ENCODE data around the gene GRIFIN. TPM values are rescaled to one million over a fixed set of nuclear protein-coding genes. Genes with fewer than 3 reads are reported as not detected.
"Not testable (repeated sequence)": the region's sequence is repeated elsewhere in the genome, so short reads cannot be mapped to it uniquely, and the experiment has no call there.

The GRIFIN gene
- polyA plus RNA-seq, 1 donor (not counting 4 experiments of a cell fraction or from before 2014, with no cell fraction given) = not detected

DNA sequence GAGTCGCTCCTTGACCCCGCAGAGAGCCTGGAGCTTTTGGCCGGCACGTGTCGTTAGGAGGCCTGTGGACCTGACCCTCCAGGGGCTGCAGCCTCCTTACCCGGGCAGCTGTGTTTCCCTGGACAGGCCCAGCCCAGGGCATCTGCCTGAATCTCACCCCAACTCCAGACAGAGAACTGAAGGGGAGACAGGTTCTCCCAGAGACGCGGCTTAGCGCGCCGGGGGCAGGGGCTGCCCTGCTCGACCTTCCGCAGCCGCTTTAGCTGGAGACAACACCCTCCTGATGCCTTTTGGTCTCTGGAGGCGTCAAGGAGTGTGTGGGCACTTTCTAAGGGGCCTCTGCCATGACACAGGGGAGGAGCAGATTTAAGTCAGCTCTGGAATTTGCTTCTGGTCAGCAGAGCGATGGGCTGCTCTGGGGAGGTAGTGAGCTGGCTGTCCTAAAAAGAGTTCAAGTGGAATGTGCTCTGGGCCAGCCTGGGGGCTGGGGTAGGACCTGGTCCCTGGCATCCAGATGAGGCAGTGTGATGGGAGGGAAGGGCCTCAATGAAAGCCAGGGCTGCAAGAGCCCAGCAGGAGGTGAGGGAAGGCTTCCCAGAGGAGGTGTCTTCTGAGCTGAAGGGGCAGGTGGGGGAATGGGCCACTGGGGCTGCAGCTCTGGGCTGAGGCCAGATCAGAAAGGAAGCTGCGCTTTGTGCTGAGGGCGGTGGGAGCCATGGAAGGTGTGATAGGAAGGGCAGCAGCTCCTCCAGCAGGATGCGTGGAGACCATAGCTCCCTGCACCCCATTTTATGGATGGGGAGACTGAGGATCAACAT, 5.8 kb downstream of the GRIFIN start:
- Histone ChIP-seq H2AFZ (ENCODE audit: control insufficient read depth, low read length) (no peak overlapping the region), H3K4me1 (ENCODE audit: control insufficient read depth, extremely low read depth, insufficient read depth, low read length) (peaks cover 9% of the 10 kb centered on the region), H4K20me1 (ENCODE audit: control insufficient read depth, extremely low read depth, insufficient read depth, low read length) (no peaks in the 10 kb centered on the region), H3K27me3 (ENCODE audit: control insufficient read depth, extremely low read depth, insufficient read depth, low read length) (peaks cover 5% of the 10 kb centered on the region), H3K9me1 (ENCODE audit: control insufficient read depth, extremely low read depth, insufficient read depth, low read length) (no peaks in the 10 kb centered on the region), H3K9ac (ENCODE audit: control insufficient read depth, extremely low read depth, insufficient read depth, low read length) (no peak overlapping the region), H3K36me3 (ENCODE audit: control insufficient read depth in 2 of 2, extremely low read depth in 1 of 2, insufficient read depth in 2 of 2, low read length in 2 of 2) (no peaks in the 10 kb centered on the region), H3K27ac (ENCODE audit: control insufficient read depth, insufficient read depth, low read length) (no peak overlapping the region), H3K9me3 (ENCODE audit: control insufficient read depth, low read depth, low read length) (no peaks in the 10 kb centered on the region), H3K4me2 (ENCODE audit: control insufficient read depth, extremely low read depth, insufficient read depth, low read depth, low read length) (no peak overlapping the region), H3K79me2 (ENCODE audit: control insufficient read depth, insufficient read depth, low read length) (no peaks in the 10 kb centered on the region), H3K4me3 (ENCODE audit: control insufficient read depth in 2 of 3, extremely low read depth in 1 of 3, insufficient read depth in 2 of 3, low read depth in 1 of 3, low read length in 3 of 3) (no peak overlapping the region)
- dilution Hi-C loops (cut with MboI; ENCODE audit: extremely low pct_ligation_motif_present, low sequenced_read_pairs) = no loop called here
- FAIRE-seq (no peak), DNase-seq (ENCODE audit: low read depth, low spot score) (no peak)
- no peak for TF ChIP-seq EZH2 (IDR thresholded peaks at IDR 0.05; ENCODE audit: low read length)
- TF ChIP-seq, protein P1, sequence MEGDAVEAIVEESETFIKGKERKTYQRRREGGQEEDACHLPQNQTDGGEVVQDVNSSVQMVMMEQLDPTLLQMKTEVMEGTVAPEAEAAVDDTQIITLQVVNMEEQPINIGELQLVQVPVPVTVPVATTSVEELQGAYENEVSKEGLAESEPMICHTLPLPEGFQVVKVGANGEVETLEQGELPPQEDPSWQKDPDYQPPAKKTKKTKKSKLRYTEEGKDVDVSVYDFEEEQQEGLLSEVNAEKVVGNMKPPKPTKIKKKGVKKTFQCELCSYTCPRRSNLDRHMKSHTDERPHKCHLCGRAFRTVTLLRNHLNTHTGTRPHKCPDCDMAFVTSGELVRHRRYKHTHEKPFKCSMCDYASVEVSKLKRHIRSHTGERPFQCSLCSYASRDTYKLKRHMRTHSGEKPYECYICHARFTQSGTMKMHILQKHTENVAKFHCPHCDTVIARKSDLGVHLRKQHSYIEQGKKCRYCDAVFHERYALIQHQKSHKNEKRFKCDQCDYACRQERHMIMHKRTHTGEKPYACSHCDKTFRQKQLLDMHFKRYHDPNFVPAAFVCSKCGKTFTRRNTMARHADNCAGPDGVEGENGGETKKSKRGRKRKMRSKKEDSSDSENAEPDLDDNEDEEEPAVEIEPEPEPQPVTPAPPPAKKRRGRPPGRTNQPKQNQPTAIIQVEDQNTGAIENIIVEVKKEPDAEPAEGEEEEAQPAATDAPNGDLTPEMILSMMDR (optimal IDR thresholded peaks at IDR 0.05 in 1 of 3, IDR thresholded peaks at IDR 0.05 in 1 of 3, conservative IDR thresholded peaks at IDR 0.05 in 1 of 3; ENCODE audit: extremely low read depth in 1 of 3, insufficient read depth in 2 of 3, low read length in 3 of 3) = no peak

DNA sequence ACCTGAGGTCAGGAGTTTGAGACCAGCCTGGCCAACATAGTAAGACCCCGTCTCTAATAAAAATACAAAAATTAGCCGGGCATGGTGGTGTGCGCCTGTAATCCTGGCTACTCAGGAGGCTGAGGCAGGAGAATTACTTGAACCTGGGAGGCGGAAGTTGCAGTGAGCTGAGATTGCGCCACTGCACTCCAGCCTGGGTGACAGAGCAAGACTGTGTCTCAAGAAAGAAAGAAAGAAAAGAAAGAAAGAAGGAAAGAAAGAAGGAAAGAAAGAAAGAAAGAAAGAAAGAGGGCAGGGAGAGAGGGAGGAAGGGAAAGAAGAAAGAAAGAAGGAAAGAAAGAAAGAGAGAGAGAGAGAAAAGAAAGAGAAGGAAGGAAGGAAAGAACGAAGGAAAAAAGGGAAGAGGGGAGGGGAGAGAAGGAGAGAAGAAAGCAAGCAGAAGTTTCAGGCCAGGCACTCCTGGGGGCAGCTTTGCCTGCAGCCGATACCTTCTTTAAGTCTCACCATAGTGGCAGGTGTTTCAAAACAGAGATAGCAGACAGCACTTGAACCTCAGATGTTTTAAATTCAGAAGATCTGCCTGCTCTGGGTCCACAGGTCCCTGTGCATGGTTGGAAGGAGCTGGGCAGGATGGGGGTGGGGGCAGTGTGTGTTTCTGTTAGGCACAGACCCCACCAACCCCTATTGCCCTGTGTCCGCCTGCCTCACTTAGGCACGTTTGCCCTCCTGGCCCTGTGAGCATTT, 6.6 kb downstream of the GRIFIN start:
- FAIRE-seq; H2AFZ ChIP-seq (ENCODE audit: control insufficient read depth, low read length): not testable (repeated sequence)

More for the DNA sequence above, 6.6 kb downstream of the GRIFIN start:
- H3K9me3 ChIP-seq (ENCODE audit: control insufficient read depth, low read depth, low read length); dilution Hi-C loops (cut with MboI; ENCODE audit: extremely low pct_ligation_motif_present, low sequenced_read_pairs); H3K27ac ChIP-seq (ENCODE audit: control insufficient read depth, insufficient read depth, low read length); H3K4me3 ChIP-seq (ENCODE audit: control insufficient read depth in 2 of 3, extremely low read depth in 1 of 3, insufficient read depth in 2 of 3, low read depth in 1 of 3, low read length in 3 of 3); H4K20me1 ChIP-seq (ENCODE audit: control insufficient read depth, extremely low read depth, insufficient read depth, low read length); H3K9ac ChIP-seq (ENCODE audit: control insufficient read depth, extremely low read depth, insufficient read depth, low read length); H3K79me2 ChIP-seq (ENCODE audit: control insufficient read depth, insufficient read depth, low read length); H3K36me3 ChIP-seq (ENCODE audit: control insufficient read depth in 2 of 2, extremely low read depth in 1 of 2, insufficient read depth in 2 of 2, low read length in 2 of 2); DNase-seq (ENCODE audit: low read depth, low spot score); H3K27me3 ChIP-seq (ENCODE audit: control insufficient read depth, extremely low read depth, insufficient read depth, low read length); H3K4me2 ChIP-seq (ENCODE audit: control insufficient read depth, extremely low read depth, insufficient read depth, low read depth, low read length); H3K4me1 ChIP-seq (ENCODE audit: control insufficient read depth, extremely low read depth, insufficient read depth, low read length); H3K9me1 ChIP-seq (ENCODE audit: control insufficient read depth, extremely low read depth, insufficient read depth, low read length): not testable (repeated sequence)
